ENCODE results near the gene GRK2. TPM values are rescaled to one million over a fixed set of nuclear protein-coding genes. Genes with fewer than 3 reads are reported as not detected.

The GRK2 gene
- total and polyA plus RNA-seq, 2 of the 13 experiments (the other 11 are each of a cell fraction or from before 2014, with no cell fraction given), result 31.3 to 42.4 TPM

DNA sequence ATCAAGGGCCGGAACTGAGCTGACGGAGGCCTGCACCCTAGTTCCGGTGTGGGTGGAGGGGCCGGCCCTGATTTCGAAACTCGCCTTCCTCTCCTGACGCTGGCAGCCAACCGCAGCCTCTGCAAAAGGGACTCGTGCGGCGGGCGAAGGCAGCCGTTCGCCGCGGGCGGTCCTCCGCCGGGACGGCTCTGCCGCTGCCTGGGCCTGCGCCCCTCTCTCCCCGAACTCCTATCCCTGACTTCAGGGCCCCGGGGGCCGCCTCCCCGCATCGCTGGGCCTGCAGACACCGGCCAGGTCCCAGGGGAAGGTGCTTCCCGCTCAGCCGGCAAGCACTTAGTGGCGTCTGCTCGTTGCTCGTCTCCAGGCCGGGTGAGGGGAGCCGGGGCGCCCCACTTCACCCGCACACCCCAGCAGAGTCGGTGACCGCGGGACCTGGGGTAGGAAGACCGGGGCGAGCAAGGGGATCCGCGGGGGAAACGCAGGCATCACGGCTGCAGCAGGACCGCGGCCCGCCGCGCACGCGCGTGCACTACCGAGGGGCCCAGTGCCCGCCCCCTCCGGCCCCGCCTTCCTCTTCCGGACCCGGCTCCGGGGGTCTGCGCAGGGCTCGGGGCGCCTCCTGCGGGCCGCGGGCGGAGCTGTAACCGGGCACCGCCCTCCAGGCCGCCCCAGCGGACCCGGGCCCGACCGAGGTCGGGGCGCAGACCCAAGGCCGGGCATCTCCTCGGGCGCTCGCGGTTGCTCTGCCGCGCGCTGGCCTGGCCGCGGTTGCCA lies 22.4 kb downstream of the GRK2 start (continued):
- TF ChIP-seq ZBTB3 (CRISPR knock-in tag; IDR thresholded peaks at IDR 0.05; ENCODE audit: borderline replicate concordance, low read depth), result peak; percentile 50; the same call in 1 of the 2 replicates
- TF ChIP-seq ZNF136 (CRISPR knock-in tag; IDR thresholded peaks at IDR 0.05; ENCODE audit: low read depth), result no peak
- TF ChIP-seq, protein P1, sequence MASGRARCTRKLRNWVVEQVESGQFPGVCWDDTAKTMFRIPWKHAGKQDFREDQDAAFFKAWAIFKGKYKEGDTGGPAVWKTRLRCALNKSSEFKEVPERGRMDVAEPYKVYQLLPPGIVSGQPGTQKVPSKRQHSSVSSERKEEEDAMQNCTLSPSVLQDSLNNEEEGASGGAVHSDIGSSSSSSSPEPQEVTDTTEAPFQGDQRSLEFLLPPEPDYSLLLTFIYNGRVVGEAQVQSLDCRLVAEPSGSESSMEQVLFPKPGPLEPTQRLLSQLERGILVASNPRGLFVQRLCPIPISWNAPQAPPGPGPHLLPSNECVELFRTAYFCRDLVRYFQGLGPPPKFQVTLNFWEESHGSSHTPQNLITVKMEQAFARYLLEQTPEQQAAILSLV (CRISPR knock-in tag; IDR thresholded peaks at IDR 0.05; ENCODE audit: borderline replicate concordance), result peak; percentile 73; the same call in 1 of the 2 replicates
- TF ChIP-seq ISL2 (CRISPR knock-in tag; IDR thresholded peaks at IDR 0.05), result peak; percentile 77
- peak; percentile 94 for TF ChIP-seq BORCS8-MEF2B (CRISPR knock-in tag; IDR thresholded peaks at IDR 0.05)
- TF ChIP-seq, protein P2, sequence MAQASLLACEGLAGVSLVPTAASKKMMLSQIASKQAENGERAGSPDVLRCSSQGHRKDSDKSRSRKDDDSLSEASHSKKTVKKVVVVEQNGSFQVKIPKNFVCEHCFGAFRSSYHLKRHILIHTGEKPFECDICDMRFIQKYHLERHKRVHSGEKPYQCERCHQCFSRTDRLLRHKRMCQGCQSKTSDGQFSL (CRISPR knock-in tag; IDR thresholded peaks at IDR 0.05), result peak; percentile 87
- TF ChIP-seq, protein P3, sequence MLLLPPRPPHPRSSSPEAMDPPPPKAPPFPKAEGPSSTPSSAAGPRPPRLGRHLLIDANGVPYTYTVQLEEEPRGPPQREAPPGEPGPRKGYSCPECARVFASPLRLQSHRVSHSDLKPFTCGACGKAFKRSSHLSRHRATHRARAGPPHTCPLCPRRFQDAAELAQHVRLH (CRISPR knock-in tag; IDR thresholded peaks at IDR 0.05; ENCODE audit: borderline replicate concordance, low read depth), result peak; percentile 74; the same call in 1 of the 2 replicates
- no peak for TF ChIP-seq ZNF382 (CRISPR knock-in tag; IDR thresholded peaks at IDR 0.05; ENCODE audit: borderline replicate concordance)
- TF ChIP-seq KLF16 (CRISPR knock-in tag; IDR thresholded peaks at IDR 0.05), result peak in 1 of 2 experiments; percentile 83; a peak in 2 of 4 replicates
- TF ChIP-seq ZNF761 (CRISPR knock-in tag; conservative IDR thresholded peaks at IDR 0.05), result peak; percentile 66
- TF ChIP-seq ESRRA (CRISPR knock-in tag; IDR thresholded peaks at IDR 0.05; ENCODE audit: low read depth), result no peak
- TF ChIP-seq, protein P4, sequence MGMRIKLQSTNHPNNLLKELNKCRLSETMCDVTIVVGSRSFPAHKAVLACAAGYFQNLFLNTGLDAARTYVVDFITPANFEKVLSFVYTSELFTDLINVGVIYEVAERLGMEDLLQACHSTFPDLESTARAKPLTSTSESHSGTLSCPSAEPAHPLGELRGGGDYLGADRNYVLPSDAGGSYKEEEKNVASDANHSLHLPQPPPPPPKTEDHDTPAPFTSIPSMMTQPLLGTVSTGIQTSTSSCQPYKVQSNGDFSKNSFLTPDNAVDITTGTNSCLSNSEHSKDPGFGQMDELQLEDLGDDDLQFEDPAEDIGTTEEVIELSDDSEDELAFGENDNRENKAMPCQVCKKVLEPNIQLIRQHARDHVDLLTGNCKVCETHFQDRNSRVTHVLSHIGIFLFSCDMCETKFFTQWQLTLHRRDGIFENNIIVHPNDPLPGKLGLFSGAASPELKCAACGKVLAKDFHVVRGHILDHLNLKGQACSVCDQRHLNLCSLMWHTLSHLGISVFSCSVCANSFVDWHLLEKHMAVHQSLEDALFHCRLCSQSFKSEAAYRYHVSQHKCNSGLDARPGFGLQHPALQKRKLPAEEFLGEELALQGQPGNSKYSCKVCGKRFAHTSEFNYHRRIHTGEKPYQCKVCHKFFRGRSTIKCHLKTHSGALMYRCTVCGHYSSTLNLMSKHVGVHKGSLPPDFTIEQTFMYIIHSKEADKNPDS (CRISPR knock-in tag; IDR thresholded peaks at IDR 0.05), result 0 out of 2 replicates have a peak, but pooled peaks have one; percentile 77
- TF ChIP-seq, protein P5, sequence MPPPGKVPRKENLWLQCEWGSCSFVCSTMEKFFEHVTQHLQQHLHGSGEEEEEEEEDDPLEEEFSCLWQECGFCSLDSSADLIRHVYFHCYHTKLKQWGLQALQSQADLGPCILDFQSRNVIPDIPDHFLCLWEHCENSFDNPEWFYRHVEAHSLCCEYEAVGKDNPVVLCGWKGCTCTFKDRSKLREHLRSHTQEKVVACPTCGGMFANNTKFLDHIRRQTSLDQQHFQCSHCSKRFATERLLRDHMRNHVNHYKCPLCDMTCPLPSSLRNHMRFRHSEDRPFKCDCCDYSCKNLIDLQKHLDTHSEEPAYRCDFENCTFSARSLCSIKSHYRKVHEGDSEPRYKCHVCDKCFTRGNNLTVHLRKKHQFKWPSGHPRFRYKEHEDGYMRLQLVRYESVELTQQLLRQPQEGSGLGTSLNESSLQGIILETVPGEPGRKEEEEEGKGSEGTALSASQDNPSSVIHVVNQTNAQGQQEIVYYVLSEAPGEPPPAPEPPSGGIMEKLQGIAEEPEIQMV (CRISPR knock-in tag; IDR thresholded peaks at IDR 0.05; ENCODE audit: low read depth), result peak; percentile 71; the same call in 1 of the 2 replicates
- peak; percentile 79; the same call in 1 of the 2 replicates for TF ChIP-seq ZNF333 (CRISPR knock-in tag; IDR thresholded peaks at IDR 0.05; ENCODE audit: borderline replicate concordance)
- TF ChIP-seq PAX8 (CRISPR knock-in tag; IDR thresholded peaks at IDR 0.05; ENCODE audit: borderline replicate concordance), result peak; percentile 93; the same call in 1 of the 2 replicates
- peak; percentile 73 for TF ChIP-seq TAF15 (IDR thresholded peaks at IDR 0.05; ENCODE audit: low read depth, low read length, poor library complexity, severe bottlenecking)
- TF ChIP-seq MTF2 (CRISPR knock-in tag; IDR thresholded peaks at IDR 0.05; ENCODE audit: borderline replicate concordance), result 0 out of 2 replicates have a peak, but pooled peaks have one; percentile 76
- no peak for TF ChIP-seq SP1 (IDR thresholded peaks at IDR 0.05)
- peak; percentile 38; the same call in 1 of the 2 replicates for TF ChIP-seq SP1 (CRISPR knock-in tag; IDR thresholded peaks at IDR 0.05)
- no peak for TF ChIP-seq NBN (conservative IDR thresholded peaks at IDR 0.05)
- TF ChIP-seq ZNF749 (CRISPR knock-in tag; IDR thresholded peaks at IDR 0.05; ENCODE audit: borderline replicate concordance), result peak; percentile 67
- peak; percentile 93 for TF ChIP-seq ZNF879 (CRISPR knock-in tag; IDR thresholded peaks at IDR 0.05)
- TF ChIP-seq KLF11 (CRISPR knock-in tag; IDR thresholded peaks at IDR 0.05), result 0 out of 2 replicates have a peak, but pooled peaks have one; percentile 80
- TF ChIP-seq ZFY (CRISPR knock-in tag; IDR thresholded peaks at IDR 0.05), result peak; percentile 93
- TF ChIP-seq AGO2 (optimal IDR thresholded peaks at IDR 0.05; ENCODE audit: low read depth, low read length), result peak; percentile 99

Data from HepG2 (cell line).